H1 (cell line): Measurements from ENCODE around the gene MXD1. TPM values are rescaled to one million over a fixed set of nuclear protein-coding genes. Genes with fewer than 3 reads are reported as not detected.

Experiments used
- CTCF ChIA-PET: fragments of 300-600 bp; sonication (Branson Sonifier 250); formaldehyde crosslinking; loops from one replicate; lab custom pipeline; 2021; ENCODE audit not compliant: partially characterized antibody; lab: Charles Lee
- POLR2A ChIA-PET: fragments of 300-600 bp; sonication (Branson Sonifier 250); formaldehyde crosslinking; loops from one replicate; lab custom pipeline; 2021; ENCODE audit warnings: inconsistent platforms; ENCODE audit not compliant: partially characterized antibody; lab: Charles Lee
- DNase-seq, 2 experiments: peaks; one replicate each; pipeline versions ENCODE4 v3.0.0 to v3.0.0-alpha.2; 2010 to 2022; ENCODE audit warnings: low spot score in 2 of 2, low read depth in 1 of 2, mixed read lengths in 1 of 2
- FAIRE-seq: peaks from 2 replicates; lab custom pipeline; 2011; peaks lifted over from hg19 to GRCh38; lab: Jason Lieb, UNC
- H2AFZ ChIP-seq: 2 replicates; pipeline ENCODE4 v1.8.1; 2012; ENCODE audit warnings: low read length, inconsistent platforms
- H2AK5ac ChIP-seq: 2 replicates; pipeline ENCODE4 v1.6.1; 2013; ENCODE audit warnings: low read depth, low read length
- H2BK120ac ChIP-seq: replicated peaks from 2 replicates; pipeline ENCODE3; 2013; ENCODE audit warnings: low read depth, low read length, inconsistent platforms
- H2BK12ac ChIP-seq: 2 replicates; pipeline ENCODE4 v1.6.1; 2013; ENCODE audit warnings: low read depth, low read length
- H2BK15ac ChIP-seq: 2 replicates; pipeline ENCODE4 v1.6.1; 2013; ENCODE audit warnings: low read length
- H2BK20ac ChIP-seq: 2 replicates; pipeline ENCODE4 v1.6.1; 2013; ENCODE audit warnings: low read length
- H2BK5ac ChIP-seq: 2 replicates; pipeline ENCODE4 v1.6.1; 2013; ENCODE audit warnings: low read depth, low read length
- H3K14ac ChIP-seq: 2 replicates; pipeline ENCODE4 v1.6.1; 2013; ENCODE audit warnings: inconsistent platforms; ENCODE audit not compliant: insufficient read length
- H3K18ac ChIP-seq: 2 replicates; pipeline ENCODE4 v1.6.1; 2013; ENCODE audit warnings: low read length; ENCODE audit errors: extremely low read depth
- H3K23ac ChIP-seq: 2 replicates; pipeline ENCODE4 v1.6.1; 2013; ENCODE audit warnings: inconsistent platforms; ENCODE audit not compliant: insufficient read length
- H3K23me2 ChIP-seq: 2 replicates; pipeline ENCODE4 v1.6.1; 2013; ENCODE audit warnings: low read depth, low read length
- H3K27ac ChIP-seq: 2 replicates; pipeline ENCODE4 v1.6.1; 2011; ENCODE audit warnings: low read depth, low read length, inconsistent platforms
- H3K27me3 ChIP-seq, 4 experiments: replicated peaks in 1 of 4; 1 replicate in 1 of 4; 2 replicates in 3 of 4; pipeline versions ENCODE4 v1.6.1 to v1.8.1; 2011 to 2013; ENCODE audit warnings: low read length in 3 of 4, mild to moderate bottlenecking in 3 of 4, inconsistent platforms in 2 of 4, mixed read lengths in 2 of 4, moderate library complexity in 1 of 4; ENCODE audit not compliant: control insufficient read depth in 3 of 4, insufficient read depth in 3 of 4; ENCODE audit errors: extremely low read depth in 1 of 4
- H3K36me3 ChIP-seq, 4 experiments: 2 replicates each; pipeline versions ENCODE4 v1.6.1 to v1.8.1; 2011 to 2013; ENCODE audit warnings: mild to moderate bottlenecking in 4 of 4, low read length in 3 of 4, moderate library complexity in 2 of 4, control low read depth in 1 of 4, inconsistent platforms in 1 of 4; ENCODE audit not compliant: insufficient read depth in 4 of 4, control insufficient read depth in 2 of 4
- H3K4ac ChIP-seq: replicated peaks from 2 replicates; pipeline ENCODE3; 2013; ENCODE audit warnings: low read length, low read depth, mixed read lengths, inconsistent platforms; ENCODE audit not compliant: insufficient read length
- H3K4me1 ChIP-seq, 4 experiments: replicated peaks in 1 of 4; 1 replicate in 1 of 4; 2 replicates in 3 of 4; pipeline versions ENCODE4 v1.6.1 to v1.8.1; 2011 to 2013; ENCODE audit warnings: low read length in 3 of 4, inconsistent platforms in 2 of 4, mixed read lengths in 1 of 4; ENCODE audit not compliant: insufficient read depth in 4 of 4, control insufficient read depth in 3 of 4
- H3K4me2 ChIP-seq, 2 experiments: 2 replicates each; pipeline versions ENCODE4 v1.6.1 to v1.8.1; 2011 to 2013; ENCODE audit warnings: low read depth in 2 of 2, low read length in 2 of 2, control low read depth in 1 of 2, inconsistent platforms in 1 of 2, mild to moderate bottlenecking in 1 of 2; ENCODE audit not compliant: insufficient read depth in 1 of 2
- H3K4me3 ChIP-seq, 4 experiments: fragments of 200-600, 300-600 bp in 1 of 4; sonication (generic), shearing (Covaris generic), sonication (Bioruptor Twin) in 1 of 4; 2 replicates each; pipeline versions ENCODE4 v1.5.1 to v1.8.1; 2011 to 2016; ENCODE audit warnings: low read length in 4 of 4, low read depth in 3 of 4, control low read depth in 2 of 4, inconsistent platforms in 2 of 4, mild to moderate bottlenecking in 2 of 4, mixed read lengths in 1 of 4, moderate library complexity in 1 of 4; ENCODE audit not compliant: insufficient read depth in 2 of 4; ENCODE audit errors: extremely low read depth in 1 of 4
- H3K56ac ChIP-seq: replicated peaks from 2 replicates; pipeline ENCODE3; 2013; ENCODE audit warnings: low read depth, mild to moderate bottlenecking, mixed read lengths, low read length, inconsistent platforms; ENCODE audit not compliant: insufficient read length
- H3K79me1 ChIP-seq: 2 replicates; pipeline ENCODE4 v1.6.1; 2013; ENCODE audit warnings: low read depth, low read length, control low read depth
- H3K79me2 ChIP-seq, 2 experiments: 2 replicates each; pipeline versions ENCODE4 v1.6.1 to v1.8.1; 2012 to 2013; ENCODE audit warnings: low read length in 2 of 2, mild to moderate bottlenecking in 2 of 2, inconsistent platforms in 1 of 2; ENCODE audit not compliant: insufficient read depth in 2 of 2, control insufficient read depth in 1 of 2
- H3K9ac ChIP-seq, 4 experiments: replicated peaks in 1 of 4; 1 replicate in 1 of 4; 2 replicates in 3 of 4; pipeline versions ENCODE4 v1.6.1 to v1.8.1; 2011 to 2013; ENCODE audit warnings: low read depth in 3 of 4, low read length in 3 of 4, control low read depth in 2 of 4, mild to moderate bottlenecking in 2 of 4, moderate library complexity in 2 of 4, inconsistent platforms in 1 of 4; ENCODE audit errors: extremely low read depth in 1 of 4
- H3K9me3 ChIP-seq, 2 experiments: 2 replicates each; pipeline versions ENCODE4 v1.6.1 to v1.8.1; 2012 to 2013; ENCODE audit warnings: mild to moderate bottlenecking in 2 of 2, moderate library complexity in 2 of 2, control low read depth in 1 of 2, inconsistent platforms in 1 of 2, low read depth in 1 of 2, low read length in 1 of 2, mixed read lengths in 1 of 2; ENCODE audit not compliant: insufficient read depth in 2 of 2
- H4K20me1 ChIP-seq, 2 experiments: replicated peaks in 1 of 2; 2 replicates each; pipeline versions ENCODE3 to v1.8.1; 2011 to 2013; ENCODE audit warnings: inconsistent platforms in 2 of 2, low read length in 2 of 2, mild to moderate bottlenecking in 1 of 2; ENCODE audit not compliant: insufficient read depth in 2 of 2, control insufficient read depth in 1 of 2
- H4K5ac ChIP-seq: 2 replicates; pipeline ENCODE4 v1.6.1; 2013; ENCODE audit warnings: low read length, low read depth, mixed read lengths, inconsistent platforms; ENCODE audit not compliant: insufficient read length
- H4K8ac ChIP-seq: 2 replicates; pipeline ENCODE4 v1.8.0; 2013; ENCODE audit warnings: mild to moderate bottlenecking, moderate library complexity, low read length, inconsistent platforms; ENCODE audit not compliant: insufficient read depth; ENCODE audit errors: extremely low read depth
- H4K91ac ChIP-seq: replicated peaks from 2 replicates; pipeline ENCODE3; 2013; ENCODE audit warnings: low read length, mixed read lengths, inconsistent platforms; ENCODE audit not compliant: insufficient read length
- HDAC2 ChIP-seq, 2 experiments: fragments of 300-600 bp in 1 of 2; sonication (generic) in 1 of 2; IDR thresholded peaks; 2 replicates each; pipeline ENCODE4 v1.6.1; 2011 to 2012; ENCODE audit warnings: low read depth in 2 of 2, low read length in 2 of 2, mild to moderate bottlenecking in 2 of 2, moderate library complexity in 2 of 2, borderline replicate concordance in 1 of 2, inconsistent platforms in 1 of 2
- HDAC6 ChIP-seq: IDR thresholded peaks from one replicate; pipeline ENCODE4 v1.7.1; 2012; ENCODE audit warnings: low read depth, mild to moderate bottlenecking, inconsistent platforms, low read length, moderate library complexity
- PHF8 ChIP-seq: fragments of 200-600 bp; sonication (generic); conservative IDR thresholded peaks from 2 replicates; pipeline ENCODE4 v1.7.1; 2012; ENCODE audit warnings: low read depth, mild to moderate bottlenecking, inconsistent platforms, low read length, moderate library complexity
- RFX5 ChIP-seq: IDR thresholded peaks from 2 replicates; pipeline ENCODE4 v1.6.1; 2011; ENCODE audit warnings: low read depth, low read length, improper control_type of control experiment, borderline replicate concordance
- SIN3A ChIP-seq, 2 experiments: IDR thresholded peaks in 1 of 2; conservative IDR thresholded peaks in 1 of 2; 2 replicates each; pipeline ENCODE4 v1.6.1; 2011 to 2012; ENCODE audit warnings: low read length in 2 of 2, improper control_type of control experiment in 1 of 2, low read depth in 1 of 2, mild to moderate bottlenecking in 1 of 2
- SIRT6 ChIP-seq: IDR thresholded peaks from one replicate; pipeline ENCODE4 v1.7.1; 2012; ENCODE audit warnings: low read length, inconsistent platforms
- SP1 ChIP-seq: IDR thresholded peaks from 2 replicates; pipeline ENCODE4 v1.6.1; 2011; ENCODE audit warnings: low read depth, low read length
- ZNF274 ChIP-seq: IDR thresholded peaks from 2 replicates; pipeline ENCODE4 v1.7.0; 2012; ENCODE audit warnings: low read length, borderline replicate concordance; ENCODE audit errors: extremely low read depth
- WGBS, 2 experiments: shearing (Covaris generic) in 1 of 2; methylation state at CpG; one replicate each; pipeline versions ENCODE4 v1.1.6 to v1.1.7; 2013 to 2015; ENCODE audit warnings: low lambda C conversion rate in 2 of 2, mixed read lengths in 2 of 2, inconsistent platforms in 1 of 2, low coverage in 1 of 2, missing lambda C conversion rate in 1 of 2; ENCODE audit not compliant: insufficient replicate concordance in 2 of 2, insufficient coverage in 1 of 2, insufficient read length in 1 of 2; ENCODE audit errors: extremely low coverage in 1 of 2, missing lambda C conversion rate in 1 of 2; 5-methylcytosine and 5-hydroxymethylcytosine counted together
- polyA plus RNA-seq, 7 experiments: library from polyadenylated mRNA; depleted of rRNA in 3 of 7; stranded (reverse) in 5 of 7; unstranded in 2 of 7; fragments of >200 nt in 5 of 7; fragments of 200-250 nt in 2 of 7; gene quantifications; 1 replicate in 5 of 7; 2 replicates in 1 of 7; 4 replicates in 1 of 7; pipeline versions ENCODE4 v1.2.1 to v1.2.3, GENCODE V29; 2011 to 2013; ENCODE audit warnings: missing spikeins in 2 of 7, mixed read lengths in 2 of 7
- total RNA-seq: library from RNA; stranded (reverse); fragmentation: NEBNext Ultra II Directional; extraction: Animal tissue kit (Norgen Biotek cat#: 25700); gene quantifications from 2 replicates; pipeline ENCODE4 v1.2.1, GENCODE V29; 2021
- TF ChIP-seq, protein P1 (sequence below): IDR thresholded peaks from 2 replicates; pipeline ENCODE4 v1.6.1; 2012; ENCODE audit warnings: inconsistent platforms
- TF ChIP-seq, protein P2 (sequence below), 3 experiments: IDR thresholded peaks; 1 replicate in 2 of 3; 2 replicates in 1 of 3; pipeline versions ENCODE4 v1.5.1 to v1.6.1; 2011; ENCODE audit warnings: low read length in 3 of 3, mild to moderate bottlenecking in 3 of 3, inconsistent platforms in 2 of 3, low read depth in 1 of 3, moderate library complexity in 1 of 3; ENCODE audit not compliant: insufficient read depth in 1 of 3; ENCODE audit errors: control extremely low read depth in 1 of 3

The MXD1 gene
- total and polyA plus RNA-seq, 2 of the 8 experiments (the other 6 are each of a cell fraction or from before 2014, with no cell fraction given) = 1.6 to 2.6 TPM

- Histone ChIP-seq H3K56ac (no peak overlapping the region), H2BK20ac (no peak overlapping the region), H3K23ac (no peak overlapping the region), H4K5ac (no peak overlapping the region), H2BK12ac (no peak overlapping the region), H3K4me3 (no peak overlapping the region), H3K36me3 (peaks cover 0 to 4% (median 0%) of the 10 kb centered on the region in 4 experiments; a peak in 1 of 8 replicates), H2BK15ac (no peak overlapping the region), H4K91ac (no peak overlapping the region), H2BK120ac (no peak overlapping the region), H2BK5ac (no peak overlapping the region), H3K14ac (no peak overlapping the region), H4K8ac (no peak overlapping the region), H2AK5ac (no peak overlapping the region), H3K4me1 (peaks cover 0 to 3% (median 1%) of the 10 kb centered on the region in 4 experiments; a peak in 1 of 7 replicates), H2AFZ (no peak overlapping the region), H3K4ac (no peak overlapping the region), H3K18ac (no peak overlapping the region), H3K27me3 (no peaks in the 10 kb centered on the region; a peak in 1 of 7 replicates), H3K9me3 (no peaks in the 10 kb centered on the region), H3K27ac (no peak overlapping the region), H4K20me1 (no peaks in the 10 kb centered on the region), H3K79me1 (no peaks in the 10 kb centered on the region), H3K23me2 (no peaks in the 10 kb centered on the region), H3K4me2 (no peak overlapping the region), H3K79me2 (no peaks in the 10 kb centered on the region), H3K9ac (no peak overlapping the region)
- DNase-seq = no peak
- CTCF ChIA-PET = interaction anchor here (0.7 to 3.5 kb wide), 3 partner anchors 14 to 200 kb away, joined by 3 to 12 read pairs (median 3); no protein-coding TSS in a partner anchor
- POLR2A ChIA-PET = interaction anchor here (1.4 to 1.6 kb wide), 2 partner anchors 27 to 144 kb away, joined by 5 to 7 read pairs; no protein-coding TSS in a partner anchor
- no peak for FAIRE-seq
- WGBS, 2 experiments = 94% methylated on average over 8 of the region's 8 CpGs; no CpG with 5 or more reads in 1 of the 2 experiments
- no peak for TF ChIP-seq SIN3A (conservative IDR thresholded peaks at IDR 0.05 in 1 of 2, IDR thresholded peaks at IDR 0.05 in 1 of 2; ENCODE audit: low read depth in 1 of 2, low read length in 2 of 2)
- TF ChIP-seq, protein P1, sequence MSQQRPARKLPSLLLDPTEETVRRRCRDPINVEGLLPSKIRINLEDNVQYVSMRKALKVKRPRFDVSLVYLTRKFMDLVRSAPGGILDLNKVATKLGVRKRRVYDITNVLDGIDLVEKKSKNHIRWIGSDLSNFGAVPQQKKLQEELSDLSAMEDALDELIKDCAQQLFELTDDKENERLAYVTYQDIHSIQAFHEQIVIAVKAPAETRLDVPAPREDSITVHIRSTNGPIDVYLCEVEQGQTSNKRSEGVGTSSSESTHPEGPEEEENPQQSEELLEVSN = no peak
- TF ChIP-seq, protein P2, sequence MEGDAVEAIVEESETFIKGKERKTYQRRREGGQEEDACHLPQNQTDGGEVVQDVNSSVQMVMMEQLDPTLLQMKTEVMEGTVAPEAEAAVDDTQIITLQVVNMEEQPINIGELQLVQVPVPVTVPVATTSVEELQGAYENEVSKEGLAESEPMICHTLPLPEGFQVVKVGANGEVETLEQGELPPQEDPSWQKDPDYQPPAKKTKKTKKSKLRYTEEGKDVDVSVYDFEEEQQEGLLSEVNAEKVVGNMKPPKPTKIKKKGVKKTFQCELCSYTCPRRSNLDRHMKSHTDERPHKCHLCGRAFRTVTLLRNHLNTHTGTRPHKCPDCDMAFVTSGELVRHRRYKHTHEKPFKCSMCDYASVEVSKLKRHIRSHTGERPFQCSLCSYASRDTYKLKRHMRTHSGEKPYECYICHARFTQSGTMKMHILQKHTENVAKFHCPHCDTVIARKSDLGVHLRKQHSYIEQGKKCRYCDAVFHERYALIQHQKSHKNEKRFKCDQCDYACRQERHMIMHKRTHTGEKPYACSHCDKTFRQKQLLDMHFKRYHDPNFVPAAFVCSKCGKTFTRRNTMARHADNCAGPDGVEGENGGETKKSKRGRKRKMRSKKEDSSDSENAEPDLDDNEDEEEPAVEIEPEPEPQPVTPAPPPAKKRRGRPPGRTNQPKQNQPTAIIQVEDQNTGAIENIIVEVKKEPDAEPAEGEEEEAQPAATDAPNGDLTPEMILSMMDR (IDR thresholded peaks at IDR 0.05; ENCODE audit: control extremely low read depth in 1 of 3, insufficient read depth in 1 of 3, low read depth in 1 of 3, low read length in 3 of 3) = no peak
- TF ChIP-seq RFX5 = no peak
- TF ChIP-seq PHF8 = no peak
- no peak for TF ChIP-seq ZNF274
- no peak for TF ChIP-seq SIRT6
- TF ChIP-seq HDAC6 = no peak
- no peak for TF ChIP-seq SP1
- TF ChIP-seq HDAC2 (IDR thresholded peaks at IDR 0.05; ENCODE audit: borderline replicate concordance in 1 of 2, low read depth in 2 of 2, low read length in 2 of 2) = no peak
Measured at GRCh38 chr2:69940691-69941090, 25.8 kb downstream of the MXD1 start.
